ENCODE results near the gene HOXC9. TPM values are rescaled to one million over a fixed set of nuclear protein-coding genes. Genes with fewer than 3 reads are reported as not detected.
A peak's percentile ranks its signal among the peaks of the same experiment; 100 is the strongest.

The HOXC9 gene
- total and polyA plus RNA-seq, 9 of the 15 experiments (the other 6 are each of a cell fraction or from before 2014, with no cell fraction given) = 1.1 to 10.5 (median 9.3) TPM

GRCh38 chr12:54021432-54022013 is 21.6 kb downstream of the HOXC9 start:
- ChIA-PET CTCF (ENCODE audit: low intra/inter-chr PET ratio) (no interaction called here), POLR2A (interaction anchor here (0.6 kb wide), 1 partner anchor 31 kb away, joined by 3 read pairs; no protein-coding TSS in a partner anchor)
- Histone ChIP-seq H3K79me2 (ENCODE audit: control insufficient read depth, insufficient read depth, low read length) (peaks cover 3% of the 10 kb centered on the region; the same call in 2 of the 3 replicates), H3K4me2 (ENCODE audit: insufficient read depth, low read length) (no peak overlapping the region), H3K4me3 (no peak overlapping the region), H3K9me1 (ENCODE audit: control insufficient read depth, insufficient read depth, low read length) (no peaks in the 10 kb centered on the region), H3K4me1 (replicated peaks in 1 of 2; ENCODE audit: control insufficient read depth in 2 of 2, insufficient read depth in 2 of 2, low read length in 2 of 2) (peaks cover 13 to 49% of the 10 kb centered on the region in 2 experiments), H2AFZ (ENCODE audit: low read depth, low read length) (no peak overlapping the region), H3K9me3 (replicated peaks; ENCODE audit: control insufficient read depth, insufficient read depth, low read depth, low read length) (no peaks in the 10 kb centered on the region), H3K36me3 (ENCODE audit: control insufficient read depth, insufficient read depth, low read length) (no peaks in the 10 kb centered on the region), H4K20me1 (replicated peaks; ENCODE audit: control insufficient read depth, insufficient read depth, low read length) (no peaks in the 10 kb centered on the region), H3K27ac (ENCODE audit: extremely low read depth, low read depth, low read length) (no peak overlapping the region), H3K9ac (ENCODE audit: insufficient read depth in 1 of 2, low read depth in 2 of 2, low read length in 2 of 2) (peak overlapping the region in 1 of 2 experiments; percentile 73; a peak in 2 of 4 replicates), H3K27me3 (ENCODE audit: control insufficient read depth in 2 of 2, insufficient read depth in 2 of 2, low read length in 2 of 2) (no peaks in the 10 kb centered on the region)
- intact Hi-C loops (cut with micrococcal nuclease) = no loop called here
- ATAC-seq (no peak), DNase-seq (ENCODE audit: extremely low read depth in 1 of 4, low spot score in 3 of 4) (peak in 1 of 4 experiments; percentile 28), FAIRE-seq (no peak)
- no peak for TF ChIP-seq CEBPZ (IDR thresholded peaks at IDR 0.05; ENCODE audit: borderline replicate concordance, low read depth, low read length)
- no peak for TF ChIP-seq STAT5B (CRISPR knock-in tag; IDR thresholded peaks at IDR 0.05)
- peak; percentile 49; the same call in 1 of the 2 replicates for TF ChIP-seq SMAD4 (CRISPR knock-in tag; conservative IDR thresholded peaks at IDR 0.05)
- TF ChIP-seq CTCF (IDR thresholded peaks at IDR 0.05 in 2 of 3, conservative IDR thresholded peaks at IDR 0.05 in 1 of 3; ENCODE audit: insufficient read depth in 2 of 3, low read depth in 1 of 3, low read length in 3 of 3) = peak in 1 of 3 experiments; percentile 24; a peak in 1 of 6 replicates
- WGBS (ENCODE audit: insufficient coverage, low coverage, missing lambda C conversion rate) = 65% methylated on average over 8 of the region's 16 CpGs
- no TSS peak for BruUV-seq (replicated peaks)
- in situ Hi-C loops (cut with MboI) = loop anchor here (10.0 kb wide), 1 partner anchor 173 kb away; no protein-coding TSS in a partner anchor
